ENCODE measurements around the gene MYH7. TPM values are rescaled to one million over a fixed set of nuclear protein-coding genes. Genes with fewer than 3 reads are reported as not detected.

MYH7 gene
- total and polyA plus RNA-seq, 4 donors, result 0.99 to 2.9 (median 1.7) TPM

DNA sequence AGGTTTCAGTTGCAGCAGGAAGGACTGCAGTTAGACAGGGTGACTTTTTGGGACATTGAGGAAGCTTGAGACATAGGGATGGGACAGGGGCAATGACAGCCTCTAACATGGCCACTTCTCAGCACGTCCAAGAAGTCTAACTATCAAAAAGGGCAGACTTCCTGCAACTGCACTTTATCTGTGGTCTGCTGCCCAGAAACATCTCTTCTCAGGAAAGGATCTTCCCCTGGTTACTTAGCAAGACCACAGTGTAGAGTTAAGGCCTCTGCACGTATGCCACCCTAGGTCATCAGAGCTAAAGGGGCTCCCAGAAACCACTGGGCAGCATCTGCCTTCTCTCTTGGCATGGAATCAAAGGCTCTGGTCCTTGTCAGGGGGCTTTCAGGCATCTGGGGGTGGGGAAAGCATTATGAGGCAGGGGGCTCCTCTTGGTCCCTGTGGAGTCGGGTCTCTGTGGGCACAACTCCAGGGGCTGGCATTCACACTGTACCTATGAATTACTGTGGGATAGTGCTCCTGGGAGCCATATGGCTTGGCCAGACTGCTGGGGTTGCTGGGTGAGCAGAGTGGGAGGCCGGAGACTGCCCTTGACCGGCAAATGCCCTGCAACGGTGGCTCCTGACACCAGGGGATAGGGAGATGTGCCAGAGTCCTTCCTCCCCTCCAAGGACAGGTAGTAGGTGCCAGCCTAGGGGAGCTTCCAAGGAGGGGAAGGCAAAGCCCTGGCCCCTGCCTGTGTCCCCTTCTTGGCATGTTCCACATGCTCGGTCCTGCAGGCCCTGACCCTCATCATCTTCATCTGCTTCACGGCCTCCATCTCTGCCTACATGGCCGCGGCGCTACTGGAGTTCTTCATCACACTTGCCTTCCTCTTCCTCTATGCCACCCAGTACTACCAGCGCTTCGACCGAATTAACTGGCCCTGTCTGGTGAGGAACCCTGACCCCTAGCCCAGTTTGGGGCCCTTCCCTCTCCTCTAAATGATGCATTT is 57.6 kb downstream of the MYH7 start:
- 82% methylated on average over 12 of the region's 14 CpGs for WGBS (ENCODE audit: insufficient coverage)
- Histone ChIP-seq H3K9me3 (ENCODE audit: control insufficient read depth, insufficient read depth, low read length) (no peaks in the 10 kb centered on the region), H3K4me3 (ENCODE audit: low read depth, low read length) (peak overlapping the region; percentile 50), H3K27me3 (ENCODE audit: control insufficient read depth, insufficient read depth, low read length) (no peaks in the 10 kb centered on the region), H3K27ac (ENCODE audit: low read depth, low read length) (peak overlapping the region; percentile 89), H3K4me1 (ENCODE audit: control insufficient read depth, insufficient read depth, low read length) (peaks cover 74% of the 10 kb centered on the region), H3K36me3 (ENCODE audit: control insufficient read depth, insufficient read depth, low read length) (peaks cover 3% of the 10 kb centered on the region)
- no peak for DNase-seq (ENCODE audit: low read depth in 4 of 6, low spot score in 6 of 6)

DNA sequence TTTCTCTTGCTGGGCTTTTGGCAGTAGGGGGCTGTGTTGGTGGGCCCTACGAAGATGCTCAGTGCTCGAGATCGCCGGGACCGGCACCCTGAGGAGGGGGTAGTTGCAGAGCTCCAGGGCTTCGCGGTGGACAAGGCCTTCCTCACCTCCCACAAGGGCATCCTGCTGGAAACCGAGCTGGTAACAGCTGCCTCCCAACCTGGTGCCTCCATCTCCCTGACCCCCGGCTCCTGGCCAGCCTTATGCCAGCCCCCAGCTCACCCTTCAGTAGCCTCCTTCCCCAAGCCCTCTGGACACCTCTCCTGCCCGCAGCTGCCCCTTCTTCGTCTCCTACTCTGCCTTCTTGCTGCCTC is 58.3 kb downstream of the MYH7 start:
- peak overlapping the region; percentile 50 for H3K4me3 ChIP-seq (ENCODE audit: low read depth, low read length)
- H3K27ac ChIP-seq (ENCODE audit: low read depth, low read length), result peak overlapping the region; percentile 89
- H3K36me3 ChIP-seq (ENCODE audit: control insufficient read depth, insufficient read depth, low read length), result peaks cover 3% of the 10 kb centered on the region
- peaks cover 76% of the 10 kb centered on the region for H3K4me1 ChIP-seq (ENCODE audit: control insufficient read depth, insufficient read depth, low read length)
- H3K27me3 ChIP-seq (ENCODE audit: control insufficient read depth, insufficient read depth, low read length), result no peaks in the 10 kb centered on the region
- WGBS (ENCODE audit: insufficient coverage), result 23% methylated on average over 5 of the region's 11 CpGs
- H3K9me3 ChIP-seq (ENCODE audit: control insufficient read depth, insufficient read depth, low read length), result no peaks in the 10 kb centered on the region
- no peak for DNase-seq (ENCODE audit: low read depth in 4 of 6, low spot score in 6 of 6)

DNA sequence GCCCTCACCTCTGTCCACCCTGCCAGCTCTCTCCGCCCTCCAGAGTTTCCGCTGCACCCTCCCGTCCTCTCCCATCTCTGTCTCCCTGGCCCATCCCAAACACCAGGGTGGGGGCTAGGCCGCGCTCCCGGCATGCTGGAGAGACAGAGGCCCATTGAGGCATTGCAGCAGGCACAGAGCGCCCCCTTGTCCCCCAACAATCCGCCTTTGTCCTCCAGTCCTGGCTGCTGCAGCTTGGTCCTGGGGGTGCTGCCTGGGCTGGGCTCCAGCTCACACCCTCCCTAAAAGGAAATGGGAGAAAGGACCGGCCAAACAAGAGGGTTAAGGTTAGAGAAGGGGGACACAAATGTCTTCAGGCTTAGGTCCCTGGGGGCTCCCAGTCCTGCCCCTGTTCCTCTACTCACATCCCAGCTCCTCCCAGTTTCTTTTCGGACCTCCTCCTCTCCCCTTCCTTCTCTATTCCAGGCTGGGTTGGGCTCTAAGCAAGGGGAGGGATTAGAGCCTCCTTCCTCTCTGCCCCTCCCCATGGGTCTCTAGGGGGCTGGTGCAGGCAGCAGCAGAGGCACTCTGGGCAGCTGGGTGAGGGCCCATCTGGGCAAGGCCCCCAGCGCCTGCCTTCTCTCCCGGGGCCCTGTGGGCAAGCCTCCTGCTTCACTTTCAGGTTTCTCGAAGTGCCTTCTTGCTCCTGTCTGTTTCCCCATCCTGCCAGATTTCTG is 58.8 kb downstream of the MYH7 start, which contains the start of gene CMTM5:
CMTM5 (plus strand) TSS at position 565 of the 716 bp plus-strand sequence. CDS start 206 bp downstream, outside the sequence.
- Histone ChIP-seq H3K4me3 (ENCODE audit: low read depth, low read length) (peak within 1 kb of the TSS; percentile 50), H3K9me3 (ENCODE audit: control insufficient read depth, insufficient read depth, low read length) (no peaks in the 10 kb centered on the region), H3K27ac (ENCODE audit: low read depth, low read length) (peak within 1 kb of the TSS; percentile 89), H3K4me1 (ENCODE audit: control insufficient read depth, insufficient read depth, low read length) (peaks cover 72% of the 10 kb centered on the region), H3K36me3 (ENCODE audit: control insufficient read depth, insufficient read depth, low read length) (peaks cover 3% of the 10 kb centered on the region), H3K27me3 (ENCODE audit: control insufficient read depth, insufficient read depth, low read length) (no peaks in the 10 kb centered on the region)
- DNase-seq (ENCODE audit: low read depth in 4 of 6, low spot score in 6 of 6), result peak in 3 of 6 donors; percentile 68 to 90 (median 79)
- WGBS (ENCODE audit: insufficient coverage), result 33% methylated on average over 10 of the region's 13 CpGs

DNA sequence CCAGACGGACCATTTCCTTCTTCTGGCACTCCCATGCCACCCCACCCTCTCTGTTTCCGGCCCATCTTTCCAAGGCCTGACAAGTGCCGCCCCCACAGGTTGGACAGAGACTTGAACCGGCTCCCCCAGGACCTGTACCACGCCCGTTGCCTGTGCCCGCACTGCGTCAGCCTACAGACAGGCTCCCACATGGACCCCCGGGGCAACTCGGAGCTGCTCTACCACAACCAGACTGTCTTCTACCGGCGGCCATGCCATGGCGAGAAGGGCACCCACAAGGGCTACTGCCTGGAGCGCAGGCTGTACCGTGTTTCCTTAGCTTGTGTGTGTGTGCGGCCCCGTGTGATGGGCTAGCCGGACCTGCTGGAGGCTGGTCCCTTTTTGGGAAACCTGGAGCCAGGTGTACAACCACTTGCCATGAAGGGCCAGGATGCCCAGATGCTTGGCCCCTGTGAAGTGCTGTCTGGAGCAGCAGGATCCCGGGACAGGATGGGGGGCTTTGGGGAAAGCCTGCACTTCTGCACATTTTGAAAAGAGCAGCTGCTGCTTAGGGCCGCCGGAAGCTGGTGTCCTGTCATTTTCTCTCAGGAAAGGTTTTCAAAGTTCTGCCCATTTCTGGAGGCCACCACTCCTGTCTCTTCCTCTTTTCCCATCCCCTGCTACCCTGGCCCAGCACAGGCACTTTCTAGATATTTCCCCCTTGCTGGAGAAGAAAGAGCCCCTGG is 59.8 kb downstream of the MYH7 start:
- no peak for DNase-seq (ENCODE audit: low read depth in 4 of 6, low spot score in 6 of 6)
- no peaks in the 10 kb centered on the region for H3K9me3 ChIP-seq (ENCODE audit: control insufficient read depth, insufficient read depth, low read length)
- peaks cover 3% of the 10 kb centered on the region for H3K36me3 ChIP-seq (ENCODE audit: control insufficient read depth, insufficient read depth, low read length)
- H3K4me1 ChIP-seq (ENCODE audit: control insufficient read depth, insufficient read depth, low read length), result peaks cover 64% of the 10 kb centered on the region
- H3K27ac ChIP-seq (ENCODE audit: low read depth, low read length), result peak overlapping the region; percentile 89
- no peaks in the 10 kb centered on the region for H3K27me3 ChIP-seq (ENCODE audit: control insufficient read depth, insufficient read depth, low read length)
- no peak overlapping the region for H3K4me3 ChIP-seq (ENCODE audit: low read depth, low read length)
- WGBS (ENCODE audit: insufficient coverage), result 89% methylated on average over 20 of the region's 21 CpGs

DNA sequence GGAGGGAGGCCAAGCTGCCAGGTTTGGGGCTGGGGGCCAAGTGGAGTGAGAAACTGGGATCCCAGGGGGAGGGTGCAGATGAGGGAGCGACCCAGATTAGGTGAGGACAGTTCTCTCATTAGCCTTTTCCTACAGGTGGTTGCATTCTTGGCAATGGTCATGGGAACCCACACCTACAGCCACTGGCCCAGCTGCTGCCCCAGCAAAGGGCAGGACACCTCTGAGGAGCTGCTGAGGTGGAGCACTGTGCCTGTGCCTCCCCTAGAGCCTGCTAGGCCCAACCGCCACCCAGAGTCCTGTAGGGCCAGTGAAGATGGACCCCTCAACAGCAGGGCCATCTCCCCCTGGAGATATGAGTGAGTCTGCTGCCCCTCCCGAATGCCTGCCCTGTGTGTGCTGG is 62.4 kb downstream of the MYH7 start:
- WGBS (ENCODE audit: insufficient coverage), result 100% methylated on average over 2 of the region's 3 CpGs
- peaks cover 39% of the 10 kb centered on the region for H3K4me1 ChIP-seq (ENCODE audit: control insufficient read depth, insufficient read depth, low read length)
- H3K4me3 ChIP-seq (ENCODE audit: low read depth, low read length), result no peak overlapping the region
- H3K27ac ChIP-seq (ENCODE audit: low read depth, low read length), result no peak overlapping the region
- H3K9me3 ChIP-seq (ENCODE audit: control insufficient read depth, insufficient read depth, low read length), result no peaks in the 10 kb centered on the region
- no peak for DNase-seq (ENCODE audit: low read depth in 4 of 6, low spot score in 6 of 6)
- H3K27me3 ChIP-seq (ENCODE audit: control insufficient read depth, insufficient read depth, low read length), result no peaks in the 10 kb centered on the region
- H3K36me3 ChIP-seq (ENCODE audit: control insufficient read depth, insufficient read depth, low read length), result peaks cover 3% of the 10 kb centered on the region

DNA sequence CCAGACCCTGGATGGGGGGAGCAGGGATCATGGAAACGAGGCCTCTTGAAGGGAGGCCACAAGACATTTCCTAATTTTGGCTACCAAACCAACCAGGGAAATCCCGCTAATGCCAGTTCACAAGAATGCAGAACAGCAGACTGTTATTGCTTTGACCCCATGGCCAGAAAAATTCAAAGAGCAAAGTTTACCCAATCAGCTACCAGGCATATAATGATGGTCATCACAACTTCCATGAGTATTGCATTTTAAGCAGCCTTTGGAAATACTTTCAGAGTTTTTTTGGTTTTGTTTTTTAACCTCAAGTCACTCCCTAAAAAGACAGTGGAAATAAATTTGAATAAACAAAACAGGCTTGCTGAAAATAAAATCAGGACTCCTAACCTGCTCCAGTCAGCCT is 63.0 kb downstream of the MYH7 start, which contains the start of gene IL25:
IL25 (plus strand) TSS at position 301 of the 400 bp plus-strand sequence.
- Histone ChIP-seq H3K36me3 (ENCODE audit: control insufficient read depth, insufficient read depth, low read length) (peaks cover 3% of the 10 kb centered on the region), H3K27me3 (ENCODE audit: control insufficient read depth, insufficient read depth, low read length) (no peaks in the 10 kb centered on the region), H3K27ac (ENCODE audit: low read depth, low read length) (no peak within 1 kb of the TSS), H3K9me3 (ENCODE audit: control insufficient read depth, insufficient read depth, low read length) (no peaks in the 10 kb centered on the region), H3K4me1 (ENCODE audit: control insufficient read depth, insufficient read depth, low read length) (peaks cover 34% of the 10 kb centered on the region), H3K4me3 (ENCODE audit: low read depth, low read length) (no peak within 1 kb of the TSS)
- DNase-seq (ENCODE audit: low read depth in 4 of 6, low spot score in 6 of 6), result no peak
- 84% methylated on average over 2 of the region's 2 CpGs for WGBS (ENCODE audit: insufficient coverage)

DNA sequence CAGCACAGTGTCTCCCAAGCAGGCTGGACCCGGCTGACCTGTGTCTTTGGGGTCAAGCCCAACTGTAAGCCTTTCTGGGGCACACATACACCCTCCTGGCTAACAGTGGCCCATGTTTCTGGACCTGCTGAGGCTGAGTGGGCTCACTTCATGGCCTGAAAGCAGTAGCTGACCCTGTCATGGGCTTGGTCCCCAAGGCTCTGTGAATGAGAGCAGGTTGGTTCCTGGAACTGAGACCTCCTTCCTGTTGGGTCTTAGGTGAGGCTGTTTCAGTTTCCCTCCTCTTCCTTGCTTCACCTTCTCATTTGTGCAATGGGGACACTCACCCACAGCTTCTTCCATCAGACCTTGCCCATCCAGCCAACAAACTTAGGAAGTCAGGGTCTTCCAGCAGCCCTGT is 63.6 kb downstream of the MYH7 start:
- WGBS (ENCODE audit: insufficient coverage), result 100% methylated on average over 1 of the region's 1 CpG
- no peaks in the 10 kb centered on the region for H3K27me3 ChIP-seq (ENCODE audit: control insufficient read depth, insufficient read depth, low read length)
- H3K9me3 ChIP-seq (ENCODE audit: control insufficient read depth, insufficient read depth, low read length), result no peaks in the 10 kb centered on the region
- peaks cover 34% of the 10 kb centered on the region for H3K4me1 ChIP-seq (ENCODE audit: control insufficient read depth, insufficient read depth, low read length)
- H3K4me3 ChIP-seq (ENCODE audit: low read depth, low read length), result no peak overlapping the region
- no peak overlapping the region for H3K27ac ChIP-seq (ENCODE audit: low read depth, low read length)
- peaks cover 3% of the 10 kb centered on the region for H3K36me3 ChIP-seq (ENCODE audit: control insufficient read depth, insufficient read depth, low read length)
- no peak for DNase-seq (ENCODE audit: low read depth in 4 of 6, low spot score in 6 of 6)

DNA sequence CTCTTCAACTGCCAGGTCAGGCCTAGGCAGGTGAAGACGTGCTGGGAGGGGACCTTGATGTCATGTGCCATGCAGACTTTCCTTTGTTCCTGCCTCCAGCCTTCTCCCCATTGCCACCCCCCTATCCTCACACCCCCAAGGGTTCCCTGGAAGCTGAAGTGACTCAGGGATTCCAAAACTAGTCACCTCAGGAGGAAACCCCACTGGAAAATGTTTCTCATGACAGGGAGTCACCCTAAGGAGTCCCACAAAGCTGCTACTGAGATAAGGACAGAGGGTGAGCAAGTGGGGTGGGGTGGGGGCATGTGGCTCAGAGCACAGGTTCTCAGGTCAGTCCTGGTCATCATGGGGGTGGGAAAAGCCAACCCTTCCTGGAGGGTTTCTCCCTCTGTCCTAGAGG is 65.2 kb downstream of the MYH7 start:
- WGBS (ENCODE audit: insufficient coverage), result no CpG with 5 or more reads among the region's 1 CpG
- H3K4me1 ChIP-seq (ENCODE audit: control insufficient read depth, insufficient read depth, low read length), result peaks cover 32% of the 10 kb centered on the region
- H3K9me3 ChIP-seq (ENCODE audit: control insufficient read depth, insufficient read depth, low read length), result no peaks in the 10 kb centered on the region
- H3K27ac ChIP-seq (ENCODE audit: low read depth, low read length), result no peak overlapping the region
- DNase-seq (ENCODE audit: low read depth in 4 of 6, low spot score in 6 of 6), result no peak
- H3K4me3 ChIP-seq (ENCODE audit: low read depth, low read length), result no peak overlapping the region
- H3K27me3 ChIP-seq (ENCODE audit: control insufficient read depth, insufficient read depth, low read length), result no peaks in the 10 kb centered on the region
- no peaks in the 10 kb centered on the region for H3K36me3 ChIP-seq (ENCODE audit: control insufficient read depth, insufficient read depth, low read length)

DNA sequence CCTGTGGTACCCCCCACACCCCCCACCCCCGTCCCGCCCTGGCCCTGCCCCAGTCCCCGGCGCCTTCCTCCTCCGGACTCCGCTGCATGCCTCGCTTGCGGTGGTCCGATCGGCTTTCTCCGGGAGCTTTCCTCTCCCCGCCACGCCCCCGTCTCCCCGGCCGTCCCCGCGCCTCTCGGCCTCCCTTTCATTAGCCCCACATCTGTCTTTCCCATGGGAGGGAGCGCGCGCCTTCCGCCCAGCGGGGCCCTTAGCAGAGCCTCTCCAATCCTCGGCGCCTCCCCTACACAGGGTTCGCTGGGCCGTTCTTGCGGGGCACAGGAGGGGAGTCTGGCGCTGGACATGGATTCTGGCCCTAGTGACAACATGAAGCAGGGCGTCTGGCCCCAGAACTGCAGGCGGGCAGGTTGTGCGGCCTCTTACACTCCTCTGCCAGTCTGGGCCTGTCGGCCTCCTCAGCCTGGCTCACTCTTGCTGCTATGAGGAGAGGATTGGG is 69.0 kb downstream of the MYH7 start:
- Histone ChIP-seq H3K27ac (ENCODE audit: low read depth, low read length) (peak overlapping the region; percentile 98), H3K9me3 (ENCODE audit: control insufficient read depth, insufficient read depth, low read length) (no peaks in the 10 kb centered on the region), H3K4me3 (ENCODE audit: low read depth, low read length) (peak overlapping the region; percentile 58), H3K36me3 (ENCODE audit: control insufficient read depth, insufficient read depth, low read length) (no peaks in the 10 kb centered on the region), H3K4me1 (ENCODE audit: control insufficient read depth, insufficient read depth, low read length) (peaks cover 48% of the 10 kb centered on the region), H3K27me3 (ENCODE audit: control insufficient read depth, insufficient read depth, low read length) (peaks cover 4% of the 10 kb centered on the region)
- DNase-seq (ENCODE audit: low read depth in 4 of 6, low spot score in 6 of 6), result peak in 4 of 6 donors; percentile 59 to 90 (median 70)
- 8% methylated on average over 32 of the region's 34 CpGs for WGBS (ENCODE audit: insufficient coverage)
